ENCODE data around the gene CEP120.
"Not testable (repeated sequence)": the region's sequence is repeated elsewhere in the genome, so short reads cannot be mapped to it uniquely, and the experiment has no call there.

The CEP120 gene

DNA sequence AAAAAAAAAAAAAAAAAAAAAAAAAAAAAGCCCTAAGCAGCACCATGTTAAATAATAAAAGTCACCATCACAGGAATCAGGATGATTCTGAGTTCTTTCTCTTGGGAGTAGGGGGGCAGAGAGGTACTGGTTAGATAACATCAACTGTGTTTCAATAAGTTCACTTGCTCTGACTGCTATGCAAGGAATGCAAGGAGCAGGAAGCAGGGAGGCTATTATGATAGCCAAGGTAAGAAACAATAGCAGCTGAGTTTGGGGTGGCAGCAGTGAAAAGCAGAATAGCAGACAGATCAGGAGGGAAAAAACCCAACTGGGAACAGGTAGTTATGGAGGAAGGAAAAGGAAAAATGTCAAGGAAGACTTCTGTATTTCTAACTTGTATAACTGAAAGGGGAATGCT lies 8.2 kb downstream of the CEP120 start:
- Histone ChIP-seq H3K4me3 (ENCODE audit: low read length) (no peak overlapping the region), H3K27me3 (ENCODE audit: control insufficient read depth, insufficient read depth, low read length) (no peaks in the 10 kb centered on the region), H3K4me2 (ENCODE audit: low read length) (no peak overlapping the region), H3K9ac (ENCODE audit: low read depth, low read length) (no peak overlapping the region), H3K9me3 (replicated peaks; ENCODE audit: low read length) (no peaks in the 10 kb centered on the region), H3K36me3 (ENCODE audit: insufficient read depth, low read length) (peaks cover 14% of the 10 kb centered on the region), H3K4me1 (ENCODE audit: control insufficient read depth, insufficient read depth, low read length) (no peaks in the 10 kb centered on the region)

DNA sequence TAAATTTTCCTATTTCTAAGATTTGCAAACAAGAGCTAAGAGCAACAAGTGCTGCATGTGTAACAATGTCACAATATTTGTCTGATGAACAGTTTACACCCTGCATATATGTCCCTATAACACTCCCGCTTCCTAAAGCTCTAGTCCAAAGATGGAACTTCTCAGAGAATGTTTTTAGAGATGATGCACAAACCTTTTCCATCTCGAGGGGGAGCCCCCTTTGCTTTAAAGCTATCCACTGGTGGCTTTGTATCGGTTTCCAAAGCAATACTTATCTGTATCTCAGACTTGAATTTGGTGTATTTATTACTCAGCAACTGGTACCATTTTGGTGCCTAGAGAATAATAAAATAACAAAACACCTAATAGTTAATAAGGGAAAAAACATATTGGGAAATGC lies 11.0 kb downstream of the CEP120 start:
- Histone ChIP-seq H3K36me3 (ENCODE audit: insufficient read depth, low read length) (peaks cover 14% of the 10 kb centered on the region), H3K4me2 (ENCODE audit: low read length) (no peak overlapping the region), H3K9me3 (replicated peaks; ENCODE audit: low read length) (no peaks in the 10 kb centered on the region), H3K4me1 (ENCODE audit: control insufficient read depth, insufficient read depth, low read length) (no peaks in the 10 kb centered on the region), H3K9ac (ENCODE audit: low read depth, low read length) (no peak overlapping the region), H3K27me3 (ENCODE audit: control insufficient read depth, insufficient read depth, low read length) (no peaks in the 10 kb centered on the region), H3K4me3 (ENCODE audit: low read length) (no peak overlapping the region)

DNA sequence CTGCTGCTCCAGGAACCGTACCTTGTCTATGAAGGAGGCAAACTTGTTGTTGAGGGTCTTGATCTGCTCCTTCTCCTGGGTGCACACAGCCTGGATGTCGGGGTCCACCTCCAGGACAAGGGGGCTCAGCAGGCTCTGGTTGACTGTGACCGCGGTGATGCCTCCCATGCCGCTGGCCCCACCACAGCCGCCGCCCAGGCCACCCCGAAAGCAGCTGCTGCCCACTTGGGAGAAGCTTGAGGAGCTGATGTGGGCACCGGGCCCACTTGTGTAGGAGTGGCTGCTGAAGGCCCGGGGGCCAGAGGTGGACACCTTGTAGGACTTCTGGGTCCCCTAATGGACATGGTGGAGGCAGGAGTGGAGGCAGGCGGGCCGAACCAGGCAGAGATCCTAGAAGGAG lies 21.2 kb downstream of the CEP120 start:
- H3K27me3 ChIP-seq (ENCODE audit: control insufficient read depth, insufficient read depth, low read length); H3K9me3 ChIP-seq (replicated peaks; ENCODE audit: low read length); H3K4me2 ChIP-seq (ENCODE audit: low read length); H3K4me1 ChIP-seq (ENCODE audit: control insufficient read depth, insufficient read depth, low read length); H3K4me3 ChIP-seq (ENCODE audit: low read length); H3K9ac ChIP-seq (ENCODE audit: low read depth, low read length): not testable (repeated sequence)
- peaks cover 21% of the 10 kb centered on the region for H3K36me3 ChIP-seq (ENCODE audit: insufficient read depth, low read length)

DNA sequence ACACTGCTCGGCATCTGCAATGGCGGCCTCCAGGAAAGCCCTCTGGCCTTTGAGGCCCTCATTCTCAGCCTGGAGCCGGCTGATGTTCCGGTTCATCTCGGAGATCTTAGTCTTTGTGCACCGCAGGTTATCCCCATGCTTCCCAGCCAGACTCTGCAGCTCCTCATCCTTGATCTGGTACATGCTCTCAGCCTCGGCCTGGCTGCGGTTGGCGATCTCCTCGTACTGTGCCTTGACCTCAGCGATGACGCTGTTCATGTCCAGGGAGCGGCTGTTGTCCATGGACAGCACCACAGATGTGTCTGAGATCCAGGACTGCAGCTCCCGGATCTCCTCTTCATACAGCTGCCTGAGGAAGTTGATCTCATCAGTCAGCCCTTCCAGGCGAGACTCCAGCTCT lies 21.9 kb downstream of the CEP120 start:
- peaks cover 21% of the 10 kb centered on the region for H3K36me3 ChIP-seq (ENCODE audit: insufficient read depth, low read length)
- no peaks in the 10 kb centered on the region for H3K4me1 ChIP-seq (ENCODE audit: control insufficient read depth, insufficient read depth, low read length)
- no peak overlapping the region for H3K9ac ChIP-seq (ENCODE audit: low read depth, low read length)
- no peaks in the 10 kb centered on the region for H3K27me3 ChIP-seq (ENCODE audit: control insufficient read depth, insufficient read depth, low read length)
- H3K9me3 ChIP-seq (replicated peaks; ENCODE audit: low read length), result no peaks in the 10 kb centered on the region
- H3K4me3 ChIP-seq (ENCODE audit: low read length), result no peak overlapping the region
- no peak overlapping the region for H3K4me2 ChIP-seq (ENCODE audit: low read length)

DNA sequence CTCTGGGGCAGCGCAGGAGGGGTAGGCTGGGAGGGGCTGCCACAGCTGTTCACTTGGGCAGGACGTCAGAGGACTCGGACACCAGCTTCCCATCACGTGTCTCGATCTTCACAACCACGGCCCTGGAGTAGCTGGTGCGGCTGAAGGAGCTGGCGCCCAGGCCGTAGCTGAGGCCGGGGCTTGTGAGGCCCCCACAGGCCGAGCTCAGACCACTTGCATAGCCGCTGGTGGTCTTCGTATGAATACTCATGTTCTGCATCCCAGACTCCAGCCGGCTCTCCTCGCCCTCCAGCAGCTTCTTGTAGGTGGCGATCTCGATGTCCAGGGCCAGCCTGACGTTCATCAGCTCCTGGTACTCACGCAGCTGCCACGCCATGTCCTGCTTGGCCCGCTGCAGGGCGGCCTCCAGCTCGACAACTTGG lies 22.3 kb downstream of the CEP120 start:
- not testable (repeated sequence) for H3K27me3 ChIP-seq (ENCODE audit: control insufficient read depth, insufficient read depth, low read length); H3K4me3 ChIP-seq (ENCODE audit: low read length); H3K9me3 ChIP-seq (replicated peaks; ENCODE audit: low read length); H3K4me2 ChIP-seq (ENCODE audit: low read length); H3K4me1 ChIP-seq (ENCODE audit: control insufficient read depth, insufficient read depth, low read length); H3K9ac ChIP-seq (ENCODE audit: low read depth, low read length)
- peaks cover 21% of the 10 kb centered on the region for H3K36me3 ChIP-seq (ENCODE audit: insufficient read depth, low read length)

DNA sequence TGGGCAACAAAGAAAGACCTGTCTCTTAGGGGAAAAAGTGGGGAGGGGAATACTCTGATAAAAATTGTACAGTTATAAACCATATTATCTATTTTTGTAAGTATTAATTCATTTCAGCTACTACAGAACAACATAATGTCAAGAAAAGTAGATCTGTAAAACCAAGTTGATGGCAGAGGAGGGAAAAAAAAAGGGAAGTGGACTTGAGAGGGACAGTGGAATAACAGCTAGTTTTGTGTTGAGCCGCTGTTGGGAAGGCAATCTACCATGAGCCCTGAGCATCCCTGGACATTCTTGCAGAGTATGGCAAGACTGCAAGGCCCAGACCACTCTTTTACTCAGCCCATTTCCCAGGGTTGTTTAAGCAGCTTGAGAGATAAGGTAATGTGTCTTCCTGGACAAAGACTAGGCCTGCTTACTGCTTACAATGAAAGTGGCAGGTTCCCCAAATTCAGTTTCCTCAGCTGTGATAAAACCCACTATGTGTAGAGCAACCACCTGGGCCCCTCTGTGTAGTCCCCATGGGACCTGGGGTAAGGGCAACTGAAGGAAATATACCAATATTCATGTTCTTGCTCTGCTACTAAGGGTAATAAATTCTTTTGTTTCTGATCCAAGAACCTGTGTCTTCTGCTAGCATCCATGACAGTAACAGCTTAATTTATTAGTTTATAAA lies 25.0 kb downstream of the CEP120 start:
- Histone ChIP-seq H3K4me1 (ENCODE audit: control insufficient read depth, insufficient read depth, low read length) (no peaks in the 10 kb centered on the region), H3K36me3 (ENCODE audit: insufficient read depth, low read length) (peaks cover 12% of the 10 kb centered on the region), H3K27me3 (ENCODE audit: control insufficient read depth, insufficient read depth, low read length) (no peaks in the 10 kb centered on the region), H3K4me2 (ENCODE audit: low read length) (no peak overlapping the region), H3K4me3 (ENCODE audit: low read length) (no peak overlapping the region), H3K9ac (ENCODE audit: low read depth, low read length) (no peak overlapping the region), H3K9me3 (replicated peaks; ENCODE audit: low read length) (no peaks in the 10 kb centered on the region)

DNA sequence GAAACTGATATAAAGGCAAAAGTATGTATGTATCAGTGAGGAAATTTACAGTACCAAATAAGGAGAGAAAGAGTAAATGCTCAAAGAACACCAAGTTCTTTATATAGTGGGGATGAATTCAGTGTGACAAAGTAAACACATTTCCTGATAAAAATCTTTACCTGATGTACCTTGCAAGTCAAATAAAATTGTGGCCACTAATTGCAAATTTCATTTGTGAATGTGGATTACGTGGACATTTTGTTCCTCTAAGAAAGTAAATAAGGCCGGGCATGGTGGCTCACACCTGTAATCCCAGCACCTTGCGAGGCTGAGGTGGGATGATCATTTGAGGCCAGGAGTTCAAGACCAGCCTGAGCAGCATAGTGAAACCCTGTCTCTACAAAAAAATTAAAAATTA lies 25.7 kb downstream of the CEP120 start:
- H3K9ac ChIP-seq (ENCODE audit: low read depth, low read length), result no peak overlapping the region
- H3K9me3 ChIP-seq (replicated peaks; ENCODE audit: low read length), result no peaks in the 10 kb centered on the region
- H3K4me2 ChIP-seq (ENCODE audit: low read length), result no peak overlapping the region
- no peak overlapping the region for H3K4me3 ChIP-seq (ENCODE audit: low read length)
- H3K36me3 ChIP-seq (ENCODE audit: insufficient read depth, low read length), result peaks cover 6% of the 10 kb centered on the region
- no peaks in the 10 kb centered on the region for H3K27me3 ChIP-seq (ENCODE audit: control insufficient read depth, insufficient read depth, low read length)
- no peaks in the 10 kb centered on the region for H3K4me1 ChIP-seq (ENCODE audit: control insufficient read depth, insufficient read depth, low read length)

DNA sequence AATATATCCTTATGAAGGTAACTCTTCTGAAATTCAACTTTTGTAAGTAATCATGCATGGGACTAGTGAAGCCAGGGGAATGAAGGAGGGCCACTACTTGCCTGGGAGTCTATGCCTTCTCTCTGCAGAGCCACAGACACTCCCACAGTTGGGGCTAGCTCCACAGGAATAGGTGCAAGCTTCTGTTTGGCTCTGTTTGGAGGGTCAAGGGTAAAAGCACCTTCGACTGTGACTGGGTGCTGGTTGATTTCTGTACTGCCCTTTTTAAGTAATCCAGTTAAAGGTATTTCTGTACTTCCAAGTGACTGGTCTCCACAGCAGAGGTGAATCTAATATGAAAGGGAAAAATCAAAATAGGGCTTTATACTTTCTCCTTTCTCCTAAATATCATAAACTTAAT lies 32.2 kb downstream of the CEP120 start:
- H3K4me1 ChIP-seq (ENCODE audit: control insufficient read depth, insufficient read depth, low read length), result no peaks in the 10 kb centered on the region
- no peaks in the 10 kb centered on the region for H3K27me3 ChIP-seq (ENCODE audit: control insufficient read depth, insufficient read depth, low read length)
- no peak overlapping the region for H3K4me3 ChIP-seq (ENCODE audit: low read length)
- peaks cover 12% of the 10 kb centered on the region for H3K36me3 ChIP-seq (ENCODE audit: insufficient read depth, low read length)
- no peak overlapping the region for H3K9ac ChIP-seq (ENCODE audit: low read depth, low read length)
- no peak overlapping the region for H3K4me2 ChIP-seq (ENCODE audit: low read length)
- no peaks in the 10 kb centered on the region for H3K9me3 ChIP-seq (replicated peaks; ENCODE audit: low read length)

DNA sequence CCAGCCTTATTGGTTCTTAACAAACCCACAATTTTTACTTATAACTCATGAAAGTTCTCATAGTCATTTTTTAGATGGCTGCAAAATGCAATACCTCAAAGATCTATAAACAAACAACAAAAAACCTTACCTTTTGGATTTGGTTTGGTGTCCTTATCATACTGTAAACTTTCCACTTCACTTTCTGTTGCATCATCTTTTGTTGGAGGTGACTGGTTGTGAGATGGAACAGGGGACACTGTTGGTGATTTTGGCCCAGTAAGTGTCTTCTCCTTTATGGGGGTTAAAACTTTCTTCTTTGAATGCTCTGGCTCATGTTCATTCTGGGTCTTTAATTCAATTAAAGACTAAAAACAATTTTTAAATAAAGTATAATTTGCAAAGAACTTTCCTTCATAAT lies 33.4 kb downstream of the CEP120 start:
- Histone ChIP-seq H3K9ac (ENCODE audit: low read depth, low read length) (no peak overlapping the region), H3K4me2 (ENCODE audit: low read length) (no peak overlapping the region), H3K4me3 (ENCODE audit: low read length) (no peak overlapping the region), H3K36me3 (ENCODE audit: insufficient read depth, low read length) (peaks cover 21% of the 10 kb centered on the region), H3K9me3 (replicated peaks; ENCODE audit: low read length) (no peaks in the 10 kb centered on the region), H3K4me1 (ENCODE audit: control insufficient read depth, insufficient read depth, low read length) (no peaks in the 10 kb centered on the region), H3K27me3 (ENCODE audit: control insufficient read depth, insufficient read depth, low read length) (no peaks in the 10 kb centered on the region)

DNA sequence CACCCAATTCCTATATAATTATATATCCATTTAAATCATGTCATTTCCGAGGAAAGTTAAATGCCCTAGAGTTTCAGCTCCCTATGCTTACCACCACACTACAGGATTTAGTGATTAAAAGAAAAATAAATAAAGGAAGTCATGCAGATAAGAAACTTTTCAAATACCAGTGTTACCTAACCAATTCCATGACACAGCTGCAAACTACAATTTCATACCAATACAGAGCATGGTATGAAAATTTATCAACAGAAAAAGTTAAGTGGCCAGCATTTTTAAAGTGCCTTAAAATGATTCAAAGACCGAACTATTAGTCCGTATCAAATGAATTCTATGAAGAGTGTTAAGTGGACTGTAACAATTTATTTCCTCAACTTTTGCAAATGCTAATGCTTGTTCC lies 35.9 kb downstream of the CEP120 start:
- Histone ChIP-seq H3K36me3 (ENCODE audit: insufficient read depth, low read length) (peaks cover 29% of the 10 kb centered on the region), H3K4me3 (ENCODE audit: low read length) (no peak overlapping the region), H3K4me2 (ENCODE audit: low read length) (no peak overlapping the region), H3K27me3 (ENCODE audit: control insufficient read depth, insufficient read depth, low read length) (no peaks in the 10 kb centered on the region), H3K9me3 (replicated peaks; ENCODE audit: low read length) (no peaks in the 10 kb centered on the region), H3K4me1 (ENCODE audit: control insufficient read depth, insufficient read depth, low read length) (no peaks in the 10 kb centered on the region), H3K9ac (ENCODE audit: low read depth, low read length) (no peak overlapping the region)

DNA sequence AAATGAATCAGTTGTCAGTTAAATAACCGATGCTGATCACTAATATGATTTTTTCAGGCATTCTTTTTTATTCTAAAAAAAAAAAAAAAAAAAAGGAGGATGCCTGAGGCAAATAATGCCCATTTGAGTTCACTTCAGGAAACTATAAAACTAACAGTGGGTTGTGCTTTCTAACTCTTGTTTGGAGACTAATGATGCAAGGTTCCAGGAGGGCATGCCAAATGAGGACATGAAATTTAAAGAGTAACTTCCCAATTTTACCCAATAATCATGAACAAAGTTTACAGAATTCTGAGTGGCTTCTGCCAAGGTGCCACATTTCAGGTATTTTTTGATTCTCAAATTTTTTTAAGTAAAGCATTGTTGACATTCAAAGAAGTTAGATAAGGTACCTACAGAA lies 41.0 kb downstream of the CEP120 start:
- no peak overlapping the region for H3K4me3 ChIP-seq (ENCODE audit: low read length)
- H3K9ac ChIP-seq (ENCODE audit: low read depth, low read length), result no peak overlapping the region
- H3K36me3 ChIP-seq (ENCODE audit: insufficient read depth, low read length), result peaks cover 42% of the 10 kb centered on the region
- no peaks in the 10 kb centered on the region for H3K4me1 ChIP-seq (ENCODE audit: control insufficient read depth, insufficient read depth, low read length)
- no peaks in the 10 kb centered on the region for H3K27me3 ChIP-seq (ENCODE audit: control insufficient read depth, insufficient read depth, low read length)
- H3K9me3 ChIP-seq (replicated peaks; ENCODE audit: low read length), result no peaks in the 10 kb centered on the region
- no peak overlapping the region for H3K4me2 ChIP-seq (ENCODE audit: low read length)

DNA sequence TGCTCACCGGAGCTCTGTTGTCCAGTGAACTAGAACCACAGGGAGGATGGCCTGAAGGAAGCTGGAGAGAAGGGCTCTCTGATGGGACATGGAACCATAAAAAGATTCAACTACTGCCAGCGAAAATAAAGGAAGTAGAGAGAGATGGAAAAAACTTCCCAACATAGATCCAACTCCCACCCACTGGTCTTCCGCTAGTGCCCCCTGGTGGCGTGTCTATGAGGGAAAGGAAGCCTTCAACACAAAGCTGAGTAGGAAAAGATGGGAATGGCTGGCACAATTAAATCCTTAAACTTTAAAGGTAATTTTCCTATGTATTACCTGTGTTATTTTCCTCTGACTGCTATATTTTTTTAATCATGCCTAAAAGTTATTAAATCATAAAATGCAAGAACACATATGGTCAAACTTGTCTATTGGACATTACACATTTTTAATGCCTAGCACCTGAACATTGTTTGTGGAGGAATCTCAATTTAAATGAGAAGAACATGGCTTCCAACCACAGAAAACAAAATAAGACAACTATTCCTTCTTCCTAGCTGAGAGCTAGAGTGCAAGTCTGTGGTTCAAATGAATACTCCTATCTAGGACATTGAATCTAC lies 51.5 kb downstream of the CEP120 start:
- Histone ChIP-seq H3K9ac (ENCODE audit: low read depth, low read length) (no peak overlapping the region), H3K4me1 (ENCODE audit: control insufficient read depth, insufficient read depth, low read length) (no peaks in the 10 kb centered on the region), H3K4me2 (ENCODE audit: low read length) (no peak overlapping the region), H3K9me3 (replicated peaks; ENCODE audit: low read length) (no peaks in the 10 kb centered on the region), H3K27me3 (ENCODE audit: control insufficient read depth, insufficient read depth, low read length) (no peaks in the 10 kb centered on the region), H3K4me3 (ENCODE audit: low read length) (no peak overlapping the region), H3K36me3 (ENCODE audit: insufficient read depth, low read length) (peaks cover 32% of the 10 kb centered on the region)
